Prostate gland (tissue), 2 donors: ENCODE data around the gene ZNF385A. TPM values are rescaled to one million over a fixed set of nuclear protein-coding genes. Genes with fewer than 3 reads are reported as not detected.

ENCODE experiments used
- DNase-seq: peaks from one replicate; pipeline ENCODE4 v3.0.0-alpha.2; 2019; ENCODE audit warnings: low spot score
- H3K27ac ChIP-seq, 2 donors: fragments of 200-600 bp; sonication (generic); 2 replicates each; pipeline ENCODE4 v1.5.1; 2017 to 2019
- H3K27me3 ChIP-seq: fragments of 200-600 bp; sonication (generic); replicated peaks from 2 replicates; pipeline ENCODE4 v1.5.1; 2019; ENCODE audit not compliant: insufficient read depth
- H3K36me3 ChIP-seq, 2 donors: fragments of 200-600 bp; sonication (generic); 1 replicate in 1 of 2; 2 replicates in 1 of 2; pipeline versions ENCODE4 v1.5.1 to v1.8.1; 2017 to 2019
- H3K4me1 ChIP-seq: fragments of 200-600 bp; sonication (generic); replicated peaks from 2 replicates; pipeline ENCODE4 v1.5.1; 2019
- H3K4me3 ChIP-seq, 2 donors: fragments of 200-600 bp; sonication (generic); 2 replicates each; pipeline ENCODE4 v1.5.1; 2017 to 2019
- H3K9me3 ChIP-seq: fragments of 200-600 bp; sonication (generic); 2 replicates; pipeline ENCODE4 v1.5.1; 2017
- CTCF ChIP-seq, 4 experiments: fragments of 200-600 bp in 2 of 4; fragments of 450-650 bp in 2 of 4; sonication (generic) in 2 of 4; IDR thresholded peaks; 1 replicate in 3 of 4; 2 replicates in 1 of 4; pipeline ENCODE4 v1.5.1; 2016 to 2019; ENCODE audit warnings: antibody characterized with exemption in 4 of 4, mild to moderate bottlenecking in 2 of 4, moderate library complexity in 2 of 4
- POLR2A ChIP-seq: fragments of 450-650 bp; IDR thresholded peaks from one replicate; pipeline ENCODE4 v1.6.1; 2016; ENCODE audit warnings: antibody characterized with exemption, mild to moderate bottlenecking
- POLR2AphosphoS5 ChIP-seq: sonication (generic); formaldehyde crosslinking; IDR thresholded peaks from one replicate; pipeline ENCODE4 v1.6.1; 2017; ENCODE audit warnings: antibody characterized with exemption
- WGBS: methylation state at CpG from one replicate; pipeline ENCODE4 v1.1.5; 2018; 5-methylcytosine and 5-hydroxymethylcytosine counted together
- intact Hi-C: fragments of 100-400 bp; cut with DNase I; formaldehyde crosslinking; loops from one replicate; pipeline ENCODE4 v1.14.2; 2022
- total RNA-seq, 2 donors: library from RNA; depleted of rRNA; stranded (reverse); fragments of >200 nt; gene quantifications; one replicate each; pipeline ENCODE4 v1.1.0, GENCODE V29; 2016

ZNF385A gene
- total RNA-seq, 2 donors from 2014 or later, result 29.4 to 42.4 TPM

GRCh38 chr12:54415221-54415929 is 30.8 kb upstream of the ZNF385A start:
- DNase-seq, result no peak
- H3K4me1 ChIP-seq, result no peaks in the 10 kb centered on the region

GRCh38 chr12:54413284-54414190 is 29.0 kb upstream of the ZNF385A start:
- no peaks in the 10 kb centered on the region for H3K36me3 ChIP-seq
- peak overlapping the region; percentile 53 to 63 for H3K27ac ChIP-seq
- 53% methylated on average over 9 of the region's 9 CpGs for WGBS
- TF ChIP-seq CTCF (IDR thresholded peaks at IDR 0.05), result no peak
- TF ChIP-seq POLR2AphosphoS5, result no peak
- no peak for TF ChIP-seq POLR2A
- H3K4me3 ChIP-seq, result peak overlapping the region in 1 of 2 donors; percentile 8
- DNase-seq, result no peak
- H3K27me3 ChIP-seq, result no peaks in the 10 kb centered on the region
- intact Hi-C loops, result no loop called here
- H3K9me3 ChIP-seq, result no peaks in the 10 kb centered on the region
- no peaks in the 10 kb centered on the region for H3K4me1 ChIP-seq

More at GRCh38 chr12:54415221-54415929, 30.8 kb upstream of the ZNF385A start:
- intact Hi-C loops, result no loop called here
- TF ChIP-seq CTCF (IDR thresholded peaks at IDR 0.05), result no peak
- no peak for TF ChIP-seq POLR2A
- TF ChIP-seq POLR2AphosphoS5, result no peak
- Histone ChIP-seq H3K9me3 (no peaks in the 10 kb centered on the region), H3K27me3 (no peaks in the 10 kb centered on the region), H3K36me3 (no peaks in the 10 kb centered on the region), H3K27ac (peak overlapping the region; percentile 11 to 84), H3K4me3 (peak overlapping the region in 1 of 2 donors; percentile 7)
- 55% methylated on average over 4 of the region's 4 CpGs for WGBS

GRCh38 chr12:54412786-54413185 is 28.3 kb upstream of the ZNF385A start:
- no peak overlapping the region for H3K4me3 ChIP-seq
- peaks cover 0 to 6% of the 10 kb centered on the region in 2 donors for H3K36me3 ChIP-seq
- no peaks in the 10 kb centered on the region for H3K9me3 ChIP-seq
- no peaks in the 10 kb centered on the region for H3K27me3 ChIP-seq
- no peak for DNase-seq
- intact Hi-C loops, result no loop called here
- H3K4me1 ChIP-seq, result no peaks in the 10 kb centered on the region
- TF ChIP-seq POLR2AphosphoS5 (no peak), CTCF (IDR thresholded peaks at IDR 0.05) (no peak), POLR2A (no peak)
- WGBS, result 73% methylated on average over 3 of the region's 3 CpGs
- peak overlapping the region; percentile 53 to 63 for H3K27ac ChIP-seq

GRCh38 chr12:54412348-54412747 is 27.8 kb upstream of the ZNF385A start:
- TF ChIP-seq CTCF (IDR thresholded peaks at IDR 0.05), result no peak
- TF ChIP-seq POLR2A, result no peak
- TF ChIP-seq POLR2AphosphoS5, result no peak
- Histone ChIP-seq H3K36me3 (peaks cover 0 to 9% of the 10 kb centered on the region in 2 donors), H3K27ac (peak overlapping the region in 1 of 2 donors; percentile 53), H3K4me1 (no peaks in the 10 kb centered on the region), H3K9me3 (no peaks in the 10 kb centered on the region), H3K27me3 (no peaks in the 10 kb centered on the region), H3K4me3 (no peak overlapping the region)
- no peak for DNase-seq
- intact Hi-C loops, result no loop called here
- 57% methylated on average over 4 of the region's 4 CpGs for WGBS
